ENCODE data around the gene LRRC52.

Gene LRRC52

GRCh38 chr1:165539306-165539705, 4.5 kb upstream of the LRRC52 start:
- DNase-seq: no peak

- DNase-seq: no peak
These were observed 3.9 kb upstream of the LRRC52 start for GRCh38 chr1:165539908-165540307.

- DNase-seq: no peak
These were observed 1.7 kb upstream of the LRRC52 start for GRCh38 chr1:165542015-165542631.

- DNase-seq: no peak
These were observed 1.2 kb upstream of the LRRC52 start for GRCh38 chr1:165542647-165543046.

GRCh38 chr1:165544996-165545395, 1.2 kb downstream of the LRRC52 start:
- DNase-seq: no peak

GRCh38 chr1:165545974-165546373, 2.2 kb downstream of the LRRC52 start:
- DNase-seq: no peak

- no peak for DNase-seq
These were observed 6.2 kb downstream of the LRRC52 start for GRCh38 chr1:165549973-165550372.

GRCh38 chr1:165551469-165551868, 7.7 kb downstream of the LRRC52 start:
- no peak for DNase-seq

- DNase-seq: no peak
These were observed 17.3 kb downstream of the LRRC52 start for GRCh38 chr1:165560883-165561656.

GRCh38 chr1:165562571-165562970, 18.8 kb downstream of the LRRC52 start:
- no peak for DNase-seq

- no peak for DNase-seq
These were observed 19.8 kb downstream of the LRRC52 start for GRCh38 chr1:165563551-165563950.

- DNase-seq: no peak
These were observed 20.8 kb downstream of the LRRC52 start for GRCh38 chr1:165564561-165564960.

GRCh38 chr1:165565751-165566490, 22.1 kb downstream of the LRRC52 start:
- no peak for DNase-seq

GRCh38 chr1:165570078-165570477, 26.3 kb downstream of the LRRC52 start:
- DNase-seq: no peak

- DNase-seq: no peak
These were observed 30.0 kb downstream of the LRRC52 start for GRCh38 chr1:165573787-165574186.

GRCh38 chr1:165574295-165574694, 30.5 kb downstream of the LRRC52 start:
- DNase-seq: no peak

- no peak for DNase-seq
These were observed 31.8 kb downstream of the LRRC52 start for GRCh38 chr1:165575468-165576099.

- no peak for DNase-seq
These were observed 32.7 kb downstream of the LRRC52 start for GRCh38 chr1:165576536-165576935.

- no peak for DNase-seq
These were observed 33.9 kb downstream of the LRRC52 start for GRCh38 chr1:165577707-165578106.

- no peak for DNase-seq
These were observed 37.4 kb downstream of the LRRC52 start for GRCh38 chr1:165580931-165581871.

- no peak for DNase-seq
These were observed 38.1 kb downstream of the LRRC52 start for GRCh38 chr1:165581926-165582325.

GRCh38 chr1:165586398-165586797, 42.6 kb downstream of the LRRC52 start:
- DNase-seq: no peak
